Measurements from ENCODE around the gene GMCL2. TPM values are rescaled to one million over a fixed set of nuclear protein-coding genes. Genes with fewer than 3 reads are reported as not detected.

GMCL2 gene
- total RNA-seq, 2 donors from 2014 or later = 2.8 TPM; not detected in 1

DNA sequence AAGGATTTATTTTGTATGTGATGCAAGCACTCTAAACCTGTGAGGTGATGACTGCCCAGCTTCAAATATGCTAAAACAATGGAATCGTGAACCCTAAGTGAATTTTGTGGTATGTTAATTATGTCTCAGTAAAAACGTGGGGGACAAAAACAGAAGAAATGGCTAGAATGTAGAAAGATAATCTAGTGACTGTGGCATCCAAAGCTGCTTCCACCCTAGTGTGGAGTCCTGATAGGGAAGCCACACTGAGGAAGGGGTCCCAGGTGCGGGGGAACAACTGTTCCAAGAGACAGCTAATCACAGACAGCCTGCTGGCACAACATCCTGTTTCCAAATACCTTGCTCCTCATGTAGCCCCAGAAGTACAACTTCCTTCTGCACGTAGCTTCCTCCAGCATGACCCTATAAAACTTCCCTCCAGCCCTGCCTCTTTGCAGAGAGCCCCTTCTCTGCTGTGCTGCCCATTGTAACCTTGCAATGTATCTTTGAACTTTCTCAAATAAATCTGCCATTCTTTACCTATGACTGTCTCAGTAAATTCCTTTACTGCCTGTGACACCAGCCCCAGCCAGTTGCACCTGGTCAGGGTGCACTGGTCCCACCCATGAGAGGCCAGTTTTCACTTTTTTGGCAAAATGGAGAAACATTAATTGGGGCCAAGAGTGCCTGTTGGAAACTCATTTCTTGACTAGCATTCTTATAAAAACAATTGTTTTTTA, 4.9 kb downstream of the GMCL2 start:
- 22% methylated on average over 4 of the region's 4 CpGs for WGBS
- Histone ChIP-seq H3K27ac (no peak overlapping the region), H3K9me3 (no peaks in the 10 kb centered on the region), H3K27me3 (replicated peaks; ENCODE audit: insufficient read depth) (no peaks in the 10 kb centered on the region), H3K36me3 (no peaks in the 10 kb centered on the region), H3K4me3 (no peak overlapping the region), H3K4me1 (replicated peaks) (no peaks in the 10 kb centered on the region)
- intact Hi-C loops (cut with DNase I) = no loop called here
- TF ChIP-seq POLR2AphosphoS5 (IDR thresholded peaks at IDR 0.05) = no peak
- DNase-seq (ENCODE audit: low spot score) = no peak

DNA sequence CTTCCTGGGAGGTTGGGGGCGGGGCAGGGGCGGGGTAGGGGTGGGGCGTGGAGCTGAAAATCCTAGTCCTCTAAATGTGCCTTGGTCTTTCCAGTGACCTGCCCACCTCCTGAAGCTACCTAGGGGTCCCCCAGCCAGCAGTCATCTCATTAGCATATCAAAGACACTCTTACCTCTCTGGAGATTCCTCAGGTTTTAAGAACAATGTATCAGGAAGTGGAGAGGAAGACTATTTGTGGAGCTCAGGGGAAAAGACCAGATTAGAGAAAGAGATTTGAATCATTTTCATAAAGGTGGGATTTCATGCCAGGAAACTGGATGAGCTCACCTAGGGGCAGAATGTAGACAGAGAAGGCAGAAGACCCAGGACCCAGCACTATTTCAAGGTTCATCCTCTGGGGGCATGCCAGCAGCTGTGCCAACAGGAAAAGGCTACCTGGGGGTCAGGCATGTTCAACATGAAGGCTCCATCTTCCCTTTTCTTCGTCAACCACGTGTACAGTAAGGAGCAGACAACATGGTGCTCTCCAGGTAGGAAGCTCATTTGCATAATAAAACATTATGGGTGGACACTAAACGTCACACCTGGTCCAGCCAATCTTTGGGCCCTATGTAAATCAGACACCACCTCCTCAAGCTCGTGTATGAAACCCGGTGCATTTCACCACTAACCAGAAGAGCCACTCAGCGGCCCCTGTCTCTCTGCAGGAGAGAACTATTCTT, 6.9 kb downstream of the GMCL2 start:
- no peak overlapping the region for H3K27ac ChIP-seq
- no peaks in the 10 kb centered on the region for H3K4me1 ChIP-seq (replicated peaks)
- H3K4me3 ChIP-seq = no peak overlapping the region
- no peaks in the 10 kb centered on the region for H3K36me3 ChIP-seq
- intact Hi-C loops (cut with DNase I) = no loop called here
- TF ChIP-seq POLR2A (IDR thresholded peaks at IDR 0.05) (no peak), POLR2AphosphoS5 (IDR thresholded peaks at IDR 0.05) (no peak)
- TF ChIP-seq, protein P1, sequence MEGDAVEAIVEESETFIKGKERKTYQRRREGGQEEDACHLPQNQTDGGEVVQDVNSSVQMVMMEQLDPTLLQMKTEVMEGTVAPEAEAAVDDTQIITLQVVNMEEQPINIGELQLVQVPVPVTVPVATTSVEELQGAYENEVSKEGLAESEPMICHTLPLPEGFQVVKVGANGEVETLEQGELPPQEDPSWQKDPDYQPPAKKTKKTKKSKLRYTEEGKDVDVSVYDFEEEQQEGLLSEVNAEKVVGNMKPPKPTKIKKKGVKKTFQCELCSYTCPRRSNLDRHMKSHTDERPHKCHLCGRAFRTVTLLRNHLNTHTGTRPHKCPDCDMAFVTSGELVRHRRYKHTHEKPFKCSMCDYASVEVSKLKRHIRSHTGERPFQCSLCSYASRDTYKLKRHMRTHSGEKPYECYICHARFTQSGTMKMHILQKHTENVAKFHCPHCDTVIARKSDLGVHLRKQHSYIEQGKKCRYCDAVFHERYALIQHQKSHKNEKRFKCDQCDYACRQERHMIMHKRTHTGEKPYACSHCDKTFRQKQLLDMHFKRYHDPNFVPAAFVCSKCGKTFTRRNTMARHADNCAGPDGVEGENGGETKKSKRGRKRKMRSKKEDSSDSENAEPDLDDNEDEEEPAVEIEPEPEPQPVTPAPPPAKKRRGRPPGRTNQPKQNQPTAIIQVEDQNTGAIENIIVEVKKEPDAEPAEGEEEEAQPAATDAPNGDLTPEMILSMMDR (IDR thresholded peaks at IDR 0.05) = no peak
- no peaks in the 10 kb centered on the region for H3K27me3 ChIP-seq (replicated peaks; ENCODE audit: insufficient read depth)
- no peaks in the 10 kb centered on the region for H3K9me3 ChIP-seq
- WGBS = 38% methylated on average over 9 of the region's 9 CpGs
- DNase-seq (ENCODE audit: low spot score) = no peak

DNA sequence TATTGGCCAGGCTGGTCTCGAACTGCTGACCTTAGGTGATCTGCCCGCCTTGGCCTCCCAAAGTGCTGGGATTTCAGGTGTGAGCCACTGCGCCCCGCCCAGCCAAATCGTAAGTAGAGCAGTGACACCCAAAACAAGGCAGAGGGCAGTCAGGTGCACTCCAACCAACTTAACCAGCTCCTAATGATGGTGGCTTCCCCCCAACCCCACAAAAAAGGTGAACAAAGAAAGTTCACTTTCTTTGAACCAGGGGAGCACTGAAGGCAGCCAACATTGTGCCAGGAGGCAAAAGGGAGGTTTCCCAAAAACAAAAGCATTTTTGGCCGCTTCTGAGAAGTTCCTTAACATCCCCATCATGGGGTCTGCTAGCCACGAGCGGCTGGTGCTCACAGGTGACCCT, 9.6 kb downstream of the GMCL2 start:
- H3K27ac ChIP-seq = no peak overlapping the region
- DNase-seq (ENCODE audit: low spot score) = no peak
- no peaks in the 10 kb centered on the region for H3K4me1 ChIP-seq (replicated peaks)
- no peaks in the 10 kb centered on the region for H3K9me3 ChIP-seq
- intact Hi-C loops (cut with DNase I) = no loop called here
- WGBS = 93% methylated on average over 8 of the region's 8 CpGs
- TF ChIP-seq, protein P1 (IDR thresholded peaks at IDR 0.05) = no peak
- TF ChIP-seq POLR2AphosphoS5 (IDR thresholded peaks at IDR 0.05) = no peak
- TF ChIP-seq POLR2A (IDR thresholded peaks at IDR 0.05) = no peak
- no peaks in the 10 kb centered on the region for H3K36me3 ChIP-seq
- no peaks in the 10 kb centered on the region for H3K27me3 ChIP-seq (replicated peaks; ENCODE audit: insufficient read depth)
- H3K4me3 ChIP-seq = no peak overlapping the region

DNA sequence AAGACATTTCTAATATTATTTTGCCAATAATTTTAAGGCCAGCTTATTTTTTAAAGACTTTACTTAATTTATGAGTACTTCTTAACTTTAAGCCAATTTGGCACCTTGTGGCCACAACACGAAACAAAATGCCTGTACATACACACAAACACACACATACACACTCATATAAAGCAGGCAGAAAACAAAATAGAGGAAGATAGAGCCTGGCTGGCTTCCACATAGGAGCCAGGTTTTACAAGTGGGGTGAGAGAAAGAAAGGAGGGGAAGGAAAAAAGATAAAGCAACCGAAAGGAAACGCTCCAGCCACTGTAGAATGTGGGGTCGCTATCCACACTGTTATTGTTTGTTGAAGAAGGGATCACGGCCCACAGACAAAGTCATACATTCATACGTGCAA, 10.4 kb downstream of the GMCL2 start:
- DNase-seq (ENCODE audit: low spot score) = no peak
- H3K27ac ChIP-seq = no peak overlapping the region
- no peaks in the 10 kb centered on the region for H3K36me3 ChIP-seq
- TF ChIP-seq POLR2AphosphoS5 (IDR thresholded peaks at IDR 0.05) = no peak
- TF ChIP-seq, protein P1 (IDR thresholded peaks at IDR 0.05) = no peak
- no peak for TF ChIP-seq POLR2A (IDR thresholded peaks at IDR 0.05)
- H3K9me3 ChIP-seq = no peaks in the 10 kb centered on the region
- 65% methylated on average over 6 of the region's 6 CpGs for WGBS
- no peaks in the 10 kb centered on the region for H3K4me1 ChIP-seq (replicated peaks)
- intact Hi-C loops (cut with DNase I) = no loop called here
- H3K4me3 ChIP-seq = no peak overlapping the region
- H3K27me3 ChIP-seq (replicated peaks; ENCODE audit: insufficient read depth) = no peaks in the 10 kb centered on the region

DNA sequence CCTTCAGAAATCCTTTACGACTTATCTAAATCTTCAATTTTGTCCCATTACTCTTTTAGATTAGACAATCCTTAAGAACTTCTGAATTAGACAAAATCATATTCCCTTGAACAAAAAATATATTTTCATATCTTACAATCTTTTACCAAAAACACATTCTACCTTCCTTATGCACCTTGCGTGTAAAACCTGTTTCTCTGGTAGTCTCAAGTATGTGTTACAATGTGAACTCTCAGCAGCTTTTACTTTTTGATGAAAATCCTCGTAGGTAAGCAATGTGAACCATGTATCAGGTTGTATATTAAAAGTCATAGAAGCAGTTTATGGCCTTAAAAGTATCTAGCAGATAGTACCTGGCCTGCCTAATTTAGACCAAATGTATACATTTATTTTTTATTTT, 12.7 kb downstream of the GMCL2 start:
- H3K4me1 ChIP-seq (replicated peaks) = no peaks in the 10 kb centered on the region
- no peak for DNase-seq (ENCODE audit: low spot score)
- intact Hi-C loops (cut with DNase I) = no loop called here
- no peaks in the 10 kb centered on the region for H3K9me3 ChIP-seq
- 82% methylated on average over 3 of the region's 3 CpGs for WGBS
- no peak overlapping the region for H3K27ac ChIP-seq
- H3K4me3 ChIP-seq = no peak overlapping the region
- no peaks in the 10 kb centered on the region for H3K36me3 ChIP-seq
- H3K27me3 ChIP-seq (replicated peaks; ENCODE audit: insufficient read depth) = no peaks in the 10 kb centered on the region
- no peak for TF ChIP-seq POLR2A (IDR thresholded peaks at IDR 0.05)
- TF ChIP-seq, protein P1 (IDR thresholded peaks at IDR 0.05) = no peak
- no peak for TF ChIP-seq POLR2AphosphoS5 (IDR thresholded peaks at IDR 0.05)

Data from prostate gland (tissue), 2 donors.